ENCODE results near the gene PARK7. TPM values are rescaled to one million over a fixed set of nuclear protein-coding genes. Genes with fewer than 3 reads are reported as not detected.
A peak's percentile ranks its signal among the peaks of the same experiment; 100 is the strongest.

Gene PARK7
- total RNA-seq, 1 experiment from 2014 or later, result 370 TPM

GRCh38 chr1:8014381-8014988 is 53.0 kb downstream of the PARK7 start:
- intact Hi-C loops (cut with micrococcal nuclease), result no loop called here
- Histone ChIP-seq H3K4me1 (ENCODE audit: control insufficient read depth in 1 of 2, insufficient read depth in 2 of 2, low read length in 2 of 2) (peaks cover 70 to 96% of the 10 kb centered on the region in 2 experiments), H3K9me3 (ENCODE audit: control insufficient read depth in 1 of 2, insufficient read depth in 1 of 2, low read depth in 1 of 2, low read length in 2 of 2) (no peaks in the 10 kb centered on the region), H3K9ac (ENCODE audit: low read length) (no peak overlapping the region), H3K79me2 (ENCODE audit: insufficient read depth, low read length) (peaks cover 100% of the 10 kb centered on the region), H2AFZ (ENCODE audit: low read depth, low read length, poor library complexity, severe bottlenecking) (no peak overlapping the region), H3K4me3 (replicated peaks in 1 of 2; ENCODE audit: low read depth in 1 of 2, low read length in 2 of 2) (no peak overlapping the region), H3K36me3 (ENCODE audit: control insufficient read depth in 1 of 2, insufficient read depth in 2 of 2, low read length in 2 of 2) (peaks cover 52 to 77% of the 10 kb centered on the region in 2 experiments), H3K4me2 (ENCODE audit: low read length) (no peak overlapping the region), H3K27ac (ENCODE audit: low read depth, low read length) (peak overlapping the region; percentile 43; the same call in 1 of the 2 replicates), H3K27me3 (ENCODE audit: insufficient read depth, low read length) (no peaks in the 10 kb centered on the region), H3K9me2 (ENCODE audit: insufficient read depth) (no peaks in the 10 kb centered on the region), H4K20me1 (ENCODE audit: insufficient read depth) (peaks cover 90% of the 10 kb centered on the region)
- TF ChIP-seq POLR2AphosphoS5 (IDR thresholded peaks at IDR 0.05; ENCODE audit: low read depth, low read length) (peak; percentile 81), FOSL1 (IDR thresholded peaks at IDR 0.05; ENCODE audit: low read depth) (no peak)
- no TSS peak for BruUV-seq (replicated peaks)
- ChIA-PET RAD21 (ENCODE audit: low non-redundant PET in 1 of 2, low total read pairs in 2 of 2, uncharacterized antibody in 2 of 2, unreplicated experiment in 2 of 2) (interaction anchor here in 1 of 2 experiments (1.4 kb wide), 1 partner anchor 300 kb away, joined by 10 read pairs; no protein-coding TSS in a partner anchor), CTCF (interaction anchor here (1.1 to 2.0 kb wide), 7 partner anchors 10 to 336 kb away, joined by 3 to 23 read pairs (median 4); no protein-coding TSS in a partner anchor), POLR2A (interaction anchor here (0.8 to 1.4 kb wide), 2 partner anchors 10 to 300 kb away, joined by 3 to 4 read pairs; no protein-coding TSS in a partner anchor)
- no peak for ATAC-seq
- DNase-seq (ENCODE audit: low read depth, low spot score), result no peak

- BruUV-seq (replicated peaks), result no TSS peak
- Histone ChIP-seq H3K36me3 (ENCODE audit: control insufficient read depth in 1 of 2, insufficient read depth in 2 of 2, low read length in 2 of 2) (peaks cover 52 to 80% of the 10 kb centered on the region in 2 experiments), H3K27me3 (ENCODE audit: insufficient read depth, low read length) (no peaks in the 10 kb centered on the region), H3K27ac (ENCODE audit: low read depth, low read length) (peak overlapping the region; percentile 43), H2AFZ (ENCODE audit: low read depth, low read length, poor library complexity, severe bottlenecking) (no peak overlapping the region), H3K4me2 (ENCODE audit: low read length) (no peak overlapping the region), H3K79me2 (ENCODE audit: insufficient read depth, low read length) (peaks cover 100% of the 10 kb centered on the region), H3K9ac (ENCODE audit: low read length) (0 out of 2 replicates have a peak overlapping the region, but pooled peaks have one; percentile 5), H3K4me1 (ENCODE audit: control insufficient read depth in 1 of 2, insufficient read depth in 2 of 2, low read length in 2 of 2) (peaks cover 72 to 96% of the 10 kb centered on the region in 2 experiments), H3K9me2 (ENCODE audit: insufficient read depth) (no peaks in the 10 kb centered on the region), H3K9me3 (ENCODE audit: control insufficient read depth in 1 of 2, insufficient read depth in 1 of 2, low read depth in 1 of 2, low read length in 2 of 2) (no peaks in the 10 kb centered on the region), H4K20me1 (ENCODE audit: insufficient read depth) (peaks cover 97% of the 10 kb centered on the region), H3K4me3 (replicated peaks in 1 of 2; ENCODE audit: low read depth in 1 of 2, low read length in 2 of 2) (no peak overlapping the region)
- POLR2A ChIA-PET, result interaction anchor here (0.8 to 1.4 kb wide), 2 partner anchors 9 to 299 kb away, joined by 3 to 4 read pairs; no protein-coding TSS in a partner anchor
- DNase-seq (ENCODE audit: low read depth, low spot score), result no peak
- ATAC-seq, result peak; percentile 40
- RAD21 ChIA-PET (ENCODE audit: low non-redundant PET in 1 of 2, low total read pairs in 2 of 2, uncharacterized antibody in 2 of 2, unreplicated experiment in 2 of 2), result interaction anchor here in 1 of 2 experiments (1.4 kb wide), 1 partner anchor 300 kb away, joined by 10 read pairs; no protein-coding TSS in a partner anchor
- TF ChIP-seq CTCF (IDR thresholded peaks at IDR 0.05 in 2 of 3, conservative IDR thresholded peaks at IDR 0.05 in 1 of 3; ENCODE audit: borderline replicate concordance in 1 of 3, insufficient read depth in 1 of 3, low read depth in 2 of 3, low read length in 2 of 3), result peak in 2 of 3 experiments; percentile 30 to 71; a peak in 3 of 6 replicates
- peak; percentile 90 for TF ChIP-seq POLR2AphosphoS5 (IDR thresholded peaks at IDR 0.05; ENCODE audit: low read depth, low read length)
- no peak for TF ChIP-seq ZBTB33 (IDR thresholded peaks at IDR 0.05; ENCODE audit: extremely low read depth, insufficient replicate concordance, low read length)
- intact Hi-C loops (cut with micrococcal nuclease), result no loop called here
- CTCF ChIA-PET, result interaction anchor here (1.1 to 2.0 kb wide), 7 partner anchors 9 to 336 kb away, joined by 3 to 23 read pairs (median 4); no protein-coding TSS in a partner anchor
Measured at GRCh38 chr1:8015036-8015808, 53.7 kb downstream of the PARK7 start.
